ENCODE measurements around the gene GET3.

The GET3 gene

GRCh38 chr19:12782424-12783290, 45.4 kb downstream of the GET3 start:
- DNase-seq, result no peak

- no peak for DNase-seq
Observed at GRCh38 chr19:12783291-12783848, 46.1 kb downstream of the GET3 start.

DNA sequence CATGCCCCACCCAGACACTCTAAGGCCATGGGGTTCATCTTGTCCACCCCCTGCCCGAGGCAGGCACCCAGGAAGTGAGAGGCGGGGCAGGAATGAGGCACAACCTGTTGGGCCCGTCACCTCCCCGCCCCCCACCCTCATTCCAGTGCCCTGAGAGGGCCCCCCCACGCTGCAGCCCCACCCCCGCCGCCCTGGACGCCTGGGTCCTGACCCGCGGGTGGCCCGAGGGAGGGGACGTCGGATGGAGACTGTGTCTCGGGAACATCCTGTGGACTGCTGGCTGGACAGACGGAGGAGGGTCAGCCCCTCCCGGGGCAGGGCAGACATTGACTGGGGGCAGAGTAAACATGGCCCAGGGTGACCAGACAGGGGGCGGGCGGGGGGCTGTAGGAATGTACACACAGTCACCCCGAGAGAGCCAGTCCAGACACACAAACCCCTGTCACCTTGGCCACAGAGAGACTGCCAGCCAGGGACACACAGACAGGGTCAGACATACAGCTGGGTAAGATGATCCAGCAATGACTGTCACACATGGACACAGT, 46.6 kb downstream of the GET3 start:
- no peak for DNase-seq

DNA sequence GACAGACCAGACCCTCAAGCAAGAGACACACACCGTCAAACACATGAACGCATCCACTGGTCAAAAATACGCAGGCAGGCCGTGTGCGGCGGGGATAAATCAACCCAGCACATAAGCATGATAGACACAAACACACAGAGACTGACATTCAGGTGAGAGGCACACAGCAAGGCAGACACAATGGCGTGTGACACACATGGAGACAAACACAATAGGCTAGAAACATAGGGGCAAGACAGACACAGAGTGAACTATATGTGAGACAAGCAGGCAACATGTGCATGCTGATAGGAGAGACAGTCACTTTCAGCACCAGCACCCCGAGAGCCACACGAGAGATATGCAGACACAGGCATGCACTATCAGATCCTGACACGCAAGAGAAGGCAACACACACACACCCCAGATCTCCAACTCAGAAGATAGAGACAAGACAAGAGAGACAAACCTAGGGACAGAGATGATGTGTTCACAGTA, 47.1 kb downstream of the GET3 start:
- DNase-seq, result no peak

DNA sequence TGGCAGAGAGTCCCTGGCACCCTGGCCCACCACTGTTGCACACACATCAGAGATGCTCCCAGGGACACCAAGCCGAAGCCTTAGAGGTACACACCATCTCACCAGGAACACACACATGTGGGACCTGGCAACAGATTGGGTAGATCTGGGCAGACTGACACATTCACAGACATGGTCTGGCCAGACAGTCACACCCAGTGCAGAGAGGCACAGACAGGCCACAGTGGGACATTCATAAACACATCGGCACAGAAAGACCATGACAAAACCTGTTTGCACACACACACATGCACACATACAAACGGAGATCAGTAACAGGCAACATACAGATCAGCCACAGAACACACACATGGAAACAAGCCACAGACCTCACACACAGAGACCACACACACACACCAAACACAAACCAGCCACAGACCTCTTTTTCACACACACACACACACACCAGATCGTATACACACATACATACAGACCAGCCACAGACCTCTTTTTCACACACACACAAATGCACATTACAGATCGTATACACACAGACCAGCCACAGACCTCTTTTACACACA, 47.7 kb downstream of the GET3 start:
- DNase-seq, result no peak

DNA sequence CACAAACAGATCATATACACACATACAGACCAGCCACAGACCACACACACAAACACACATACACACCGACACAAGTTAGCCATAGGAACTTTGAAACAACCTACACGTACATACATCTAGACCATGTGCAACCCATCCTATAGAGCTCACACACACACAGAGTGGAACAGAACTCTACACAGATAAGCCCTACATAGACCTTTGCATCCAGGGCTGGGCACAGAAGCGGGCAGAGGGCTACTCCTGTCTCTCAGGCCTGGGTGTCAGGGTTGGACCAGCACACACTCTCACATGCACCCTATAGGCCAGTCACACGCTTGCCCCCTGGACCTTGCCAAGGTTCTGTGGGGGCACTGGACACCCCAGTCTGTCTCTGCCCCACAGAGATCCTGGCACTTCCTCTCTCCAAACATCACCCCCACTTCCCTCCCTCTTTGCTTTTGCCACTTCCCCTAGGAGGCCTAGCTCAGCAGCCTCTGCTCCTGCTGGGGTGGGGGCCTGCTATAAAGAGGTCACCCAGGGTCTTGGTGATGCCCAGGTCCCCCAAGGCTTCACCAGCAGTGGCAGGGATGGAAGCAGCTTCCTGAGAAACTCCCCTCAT, 48.2 kb downstream of the GET3 start:
- no peak for DNase-seq

- no peak for DNase-seq
Observed at GRCh38 chr19:12786141-12786870, 49.0 kb downstream of the GET3 start.

- DNase-seq, result no peak
Observed at GRCh38 chr19:12786952-12787351, 49.7 kb downstream of the GET3 start.

- no peak for DNase-seq
Observed at GRCh38 chr19:12787458-12787857, 50.2 kb downstream of the GET3 start.

DNA sequence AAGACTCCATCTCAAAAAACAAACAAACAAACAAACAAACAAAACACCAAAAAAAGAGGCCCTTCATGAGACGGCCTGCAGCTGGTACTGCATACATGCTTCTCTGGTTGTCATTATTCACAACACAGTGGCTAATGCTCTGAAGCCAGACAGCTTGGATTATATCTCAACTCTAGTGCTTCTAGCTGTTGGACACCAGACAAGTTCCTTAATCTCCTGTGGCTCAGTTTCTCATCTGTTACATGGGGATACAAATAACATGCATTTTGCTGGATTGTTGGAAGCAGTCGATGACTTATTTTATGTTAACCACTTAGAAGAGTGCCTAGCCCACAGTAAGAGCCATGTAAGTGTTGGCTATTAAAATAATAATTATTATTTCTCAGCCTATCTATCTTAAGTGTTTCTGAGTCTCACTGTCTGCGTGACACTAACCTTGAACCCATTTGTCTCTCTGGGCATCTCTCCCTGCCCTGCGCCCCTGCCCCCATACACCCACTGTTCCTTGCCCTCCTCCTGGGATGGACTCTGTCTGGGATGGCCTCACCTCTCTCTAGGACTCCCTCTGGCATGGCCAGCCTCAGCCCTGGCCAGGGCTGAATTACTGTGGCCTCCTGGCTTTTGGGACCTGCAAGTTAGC, 50.9 kb downstream of the GET3 start:
- no peak for DNase-seq

DNA sequence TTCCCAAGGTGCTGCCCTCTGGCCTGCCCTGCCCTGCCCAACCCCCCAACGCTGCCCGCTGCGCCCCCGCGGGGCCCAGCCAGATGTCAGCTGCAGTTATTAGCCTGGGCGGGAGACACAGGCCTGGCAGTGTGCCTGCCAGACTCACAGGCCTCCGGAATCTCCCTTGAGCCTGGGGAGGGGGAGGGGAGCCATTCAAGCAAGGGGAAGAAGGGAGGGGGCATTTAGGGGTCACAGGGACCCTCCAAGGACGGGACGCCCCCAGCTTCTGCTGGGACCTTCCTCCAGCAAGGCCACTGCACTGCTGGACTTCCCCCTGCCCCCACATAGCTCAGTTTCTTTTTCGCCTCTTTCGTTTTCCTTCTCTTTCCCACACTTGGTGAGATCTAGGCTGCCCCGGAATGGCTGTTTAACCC, 51.4 kb downstream of the GET3 start:
- no peak for DNase-seq

GRCh38 chr19:12789098-12789903, 52.0 kb downstream of the GET3 start:
- no peak for DNase-seq

DNA sequence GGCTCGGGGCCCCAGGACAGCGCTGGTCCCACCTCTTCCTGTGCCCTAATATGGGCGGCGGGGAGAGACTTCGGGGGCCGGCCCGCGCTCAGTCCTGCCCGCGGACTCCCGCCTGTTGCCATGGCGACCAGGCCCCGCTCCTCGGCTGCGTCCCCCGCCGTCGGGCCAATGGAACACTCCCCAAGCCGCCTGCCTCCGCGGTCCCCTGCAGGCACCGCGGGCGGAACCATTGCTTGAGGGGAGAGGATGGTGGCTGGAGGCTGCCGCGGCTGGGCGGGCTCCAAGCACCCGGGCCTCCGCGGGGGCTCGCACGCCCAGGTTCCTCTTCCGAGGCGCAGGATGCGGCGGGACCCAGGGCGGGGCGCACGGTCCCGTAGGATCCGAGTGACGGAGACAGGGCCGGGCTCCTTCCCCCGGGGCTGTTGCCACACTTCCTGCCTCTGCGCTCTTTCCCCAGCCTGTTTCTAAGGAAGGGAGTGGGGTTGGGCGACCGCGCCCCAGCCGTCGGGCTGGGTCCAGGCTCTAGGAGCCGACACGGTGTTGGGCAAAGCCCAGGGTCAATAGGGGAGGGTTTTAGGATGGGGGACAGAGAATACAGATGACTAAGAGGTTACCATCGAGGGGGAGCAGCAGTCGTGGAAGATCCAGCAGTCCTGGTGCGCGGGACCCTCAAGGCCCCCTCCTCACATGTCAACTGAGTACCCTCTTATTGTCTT, 52.8 kb downstream of the GET3 start:
- peak; percentile 97 for DNase-seq

- no peak for DNase-seq
Observed at GRCh38 chr19:12790628-12791344, 53.5 kb downstream of the GET3 start.

DNA sequence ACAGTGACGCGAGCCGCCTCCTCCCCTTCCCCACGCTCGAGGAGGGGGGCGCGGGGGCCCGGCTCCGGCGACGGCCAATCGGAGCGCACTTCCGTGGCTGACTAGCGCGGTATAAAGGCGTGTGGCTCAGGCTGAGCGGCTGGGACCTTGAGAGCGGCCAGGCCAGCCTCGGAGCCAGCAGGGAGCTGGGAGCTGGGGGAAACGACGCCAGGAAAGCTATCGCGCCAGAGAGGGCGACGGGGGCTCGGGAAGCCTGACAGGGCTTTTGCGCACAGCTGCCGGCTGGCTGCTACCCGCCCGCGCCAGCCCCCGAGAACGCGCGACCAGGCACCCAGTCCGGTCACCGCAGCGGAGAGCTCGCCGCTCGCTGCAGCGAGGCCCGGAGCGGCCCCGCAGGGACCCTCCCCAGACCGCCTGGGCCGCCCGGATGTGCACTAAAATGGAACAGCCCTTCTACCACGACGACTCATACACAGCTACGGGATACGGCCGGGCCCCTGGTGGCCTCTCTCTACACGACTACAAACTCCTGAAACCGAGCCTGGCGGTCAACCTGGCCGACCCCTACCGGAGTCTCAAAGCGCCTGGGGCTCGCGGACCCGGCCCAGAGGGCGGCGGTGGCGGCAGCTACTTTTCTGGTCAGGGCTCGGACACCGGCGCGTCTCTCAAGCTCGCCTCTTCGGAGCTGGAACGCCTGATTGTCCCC, 54.2 kb downstream of the GET3 start, which contains the start of gene JUNB:
TSS of gene JUNB (plus strand) at position 142 of the 706 bp plus-strand sequence. CDS start at position 428, 286 bp downstream.
- peak; percentile 90 for DNase-seq

DNA sequence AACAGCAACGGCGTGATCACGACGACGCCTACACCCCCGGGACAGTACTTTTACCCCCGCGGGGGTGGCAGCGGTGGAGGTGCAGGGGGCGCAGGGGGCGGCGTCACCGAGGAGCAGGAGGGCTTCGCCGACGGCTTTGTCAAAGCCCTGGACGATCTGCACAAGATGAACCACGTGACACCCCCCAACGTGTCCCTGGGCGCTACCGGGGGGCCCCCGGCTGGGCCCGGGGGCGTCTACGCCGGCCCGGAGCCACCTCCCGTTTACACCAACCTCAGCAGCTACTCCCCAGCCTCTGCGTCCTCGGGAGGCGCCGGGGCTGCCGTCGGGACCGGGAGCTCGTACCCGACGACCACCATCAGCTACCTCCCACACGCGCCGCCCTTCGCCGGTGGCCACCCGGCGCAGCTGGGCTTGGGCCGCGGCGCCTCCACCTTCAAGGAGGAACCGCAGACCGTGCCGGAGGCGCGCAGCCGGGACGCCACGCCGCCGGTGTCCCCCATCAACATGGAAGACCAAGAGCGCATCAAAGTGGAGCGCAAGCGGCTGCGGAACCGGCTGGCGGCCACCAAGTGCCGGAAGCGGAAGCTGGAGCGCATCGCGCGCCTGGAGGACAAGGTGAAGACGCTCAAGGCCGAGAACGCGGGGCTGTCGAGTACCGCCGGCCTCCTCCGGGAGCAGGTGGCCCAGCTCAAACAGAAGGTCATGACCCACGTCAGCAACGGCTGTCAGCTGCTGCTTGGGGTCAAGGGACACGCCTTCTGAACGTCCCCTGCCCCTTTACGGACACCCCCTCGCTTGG, 55.0 kb downstream of the GET3 start:
- DNase-seq, result peak; percentile 81

DNA sequence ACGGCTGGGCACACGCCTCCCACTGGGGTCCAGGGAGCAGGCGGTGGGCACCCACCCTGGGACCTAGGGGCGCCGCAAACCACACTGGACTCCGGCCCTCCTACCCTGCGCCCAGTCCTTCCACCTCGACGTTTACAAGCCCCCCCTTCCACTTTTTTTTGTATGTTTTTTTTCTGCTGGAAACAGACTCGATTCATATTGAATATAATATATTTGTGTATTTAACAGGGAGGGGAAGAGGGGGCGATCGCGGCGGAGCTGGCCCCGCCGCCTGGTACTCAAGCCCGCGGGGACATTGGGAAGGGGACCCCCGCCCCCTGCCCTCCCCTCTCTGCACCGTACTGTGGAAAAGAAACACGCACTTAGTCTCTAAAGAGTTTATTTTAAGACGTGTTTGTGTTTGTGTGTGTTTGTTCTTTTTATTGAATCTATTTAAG, 55.6 kb downstream of the GET3 start:
- no peak for DNase-seq

Data from NCI-H510A (cell line).